ENCODE measurements around the gene ACVR2B.
"Not testable (repeated sequence)": the region's sequence is repeated elsewhere in the genome, so short reads cannot be mapped to it uniquely, and the experiment has no call there.

ACVR2B gene

GRCh38 chr3:38453075-38453912 is at the start of gene ACVR2B:
TSS of gene ACVR2B (plus strand) at chr3:38453890. CDS start at chr3:38454323, 433 bp downstream.
- Mint-ChIP-seq H3K9me3 (peaks cover 9% of the 10 kb centered on the region), H3K4me3 (peak within 1 kb of the TSS; percentile 98), H3K27me3 (ENCODE audit: low read depth) (peaks cover 17% of the 10 kb centered on the region), H3K4me1 (ENCODE audit: low read depth) (peaks cover 18% of the 10 kb centered on the region), H3K36me3 (ENCODE audit: low read depth) (no peaks in the 10 kb centered on the region), H3K27ac (peak within 1 kb of the TSS; percentile 88)
- peak; percentile 76 for DNase-seq (ENCODE audit: low spot score)

GRCh38 chr3:38404286-38404685 is 49.4 kb upstream of the ACVR2B start:
- no peak overlapping the region for H3K27ac Mint-ChIP-seq
- DNase-seq (ENCODE audit: low spot score), result no peak
- H3K27me3 Mint-ChIP-seq (ENCODE audit: low read depth), result no peaks in the 10 kb centered on the region
- no peak overlapping the region for H3K4me3 Mint-ChIP-seq
- peaks cover 4% of the 10 kb centered on the region for H3K9me3 Mint-ChIP-seq
- H3K4me1 Mint-ChIP-seq (ENCODE audit: low read depth), result no peaks in the 10 kb centered on the region
- H3K36me3 Mint-ChIP-seq (ENCODE audit: low read depth), result peaks cover 16% of the 10 kb centered on the region

- DNase-seq (ENCODE audit: low spot score), result no peak
- H3K4me1 Mint-ChIP-seq (ENCODE audit: low read depth), result no peaks in the 10 kb centered on the region
- no peak overlapping the region for H3K4me3 Mint-ChIP-seq
- H3K27me3 Mint-ChIP-seq (ENCODE audit: low read depth), result no peaks in the 10 kb centered on the region
- H3K36me3 Mint-ChIP-seq (ENCODE audit: low read depth), result no peaks in the 10 kb centered on the region
- no peak overlapping the region for H3K27ac Mint-ChIP-seq
- H3K9me3 Mint-ChIP-seq, result no peaks in the 10 kb centered on the region
These were observed 42.1 kb upstream of the ACVR2B start for GRCh38 chr3:38411591-38411990.

- H3K36me3 Mint-ChIP-seq (ENCODE audit: low read depth), result peaks cover 12% of the 10 kb centered on the region
- not testable (repeated sequence) for DNase-seq (ENCODE audit: low spot score); H3K27ac Mint-ChIP-seq; H3K9me3 Mint-ChIP-seq; H3K27me3 Mint-ChIP-seq (ENCODE audit: low read depth)
- H3K4me1 Mint-ChIP-seq (ENCODE audit: low read depth), result peaks cover 26% of the 10 kb centered on the region
- peak overlapping the region; percentile 52 for H3K4me3 Mint-ChIP-seq
These were observed 32.9 kb upstream of the ACVR2B start for GRCh38 chr3:38420758-38421157.

GRCh38 chr3:38421679-38422336 is 31.9 kb upstream of the ACVR2B start:
- Mint-ChIP-seq H3K4me3 (peak overlapping the region; percentile 52), H3K27ac (no peak overlapping the region)
- DNase-seq (ENCODE audit: low spot score), result no peak

GRCh38 chr3:38426798-38427426 is 26.8 kb upstream of the ACVR2B start:
- Mint-ChIP-seq H3K36me3 (ENCODE audit: low read depth) (peaks cover 20% of the 10 kb centered on the region), H3K4me1 (ENCODE audit: low read depth) (peaks cover 43% of the 10 kb centered on the region), H3K9me3 (peaks cover 19% of the 10 kb centered on the region), H3K27ac (peak overlapping the region; percentile 69), H3K4me3 (peak overlapping the region; percentile 68)
- peak; percentile 4 for DNase-seq (ENCODE audit: low spot score)
- not testable (repeated sequence) for H3K27me3 Mint-ChIP-seq (ENCODE audit: low read depth)

More at GRCh38 chr3:38421679-38422336, 31.9 kb upstream of the ACVR2B start:
- Mint-ChIP-seq H3K4me1 (ENCODE audit: low read depth) (peaks cover 35% of the 10 kb centered on the region), H3K9me3 (no peaks in the 10 kb centered on the region), H3K36me3 (ENCODE audit: low read depth) (peaks cover 12% of the 10 kb centered on the region), H3K27me3 (ENCODE audit: low read depth) (peaks cover 3% of the 10 kb centered on the region)

- peaks cover 61% of the 10 kb centered on the region for H3K9me3 Mint-ChIP-seq
- not testable (repeated sequence) for H3K27ac Mint-ChIP-seq; H3K4me3 Mint-ChIP-seq; H3K27me3 Mint-ChIP-seq (ENCODE audit: low read depth); DNase-seq (ENCODE audit: low spot score)
- H3K36me3 Mint-ChIP-seq (ENCODE audit: low read depth), result peaks cover 28% of the 10 kb centered on the region
- peaks cover 16% of the 10 kb centered on the region for H3K4me1 Mint-ChIP-seq (ENCODE audit: low read depth)
These were observed 20.6 kb upstream of the ACVR2B start for GRCh38 chr3:38432871-38433658.

GRCh38 chr3:38433661-38434060 is 20.0 kb upstream of the ACVR2B start:
- H3K36me3 Mint-ChIP-seq (ENCODE audit: low read depth), result peaks cover 28% of the 10 kb centered on the region

GRCh38 chr3:38438436-38439069 is 15.1 kb upstream of the ACVR2B start:
- peaks cover 46% of the 10 kb centered on the region for H3K9me3 Mint-ChIP-seq
- not testable (repeated sequence) for H3K27ac Mint-ChIP-seq

More at GRCh38 chr3:38433661-38434060, 20.0 kb upstream of the ACVR2B start:
- not testable (repeated sequence) for H3K27ac Mint-ChIP-seq; H3K4me3 Mint-ChIP-seq; H3K27me3 Mint-ChIP-seq (ENCODE audit: low read depth); DNase-seq (ENCODE audit: low spot score)
- H3K9me3 Mint-ChIP-seq, result peaks cover 61% of the 10 kb centered on the region
- H3K4me1 Mint-ChIP-seq (ENCODE audit: low read depth), result peaks cover 13% of the 10 kb centered on the region

GRCh38 chr3:38443205-38443604 is 10.5 kb upstream of the ACVR2B start:
- not testable (repeated sequence) for DNase-seq (ENCODE audit: low spot score); H3K27me3 Mint-ChIP-seq (ENCODE audit: low read depth); H3K36me3 Mint-ChIP-seq (ENCODE audit: low read depth); H3K27ac Mint-ChIP-seq; H3K4me3 Mint-ChIP-seq; H3K4me1 Mint-ChIP-seq (ENCODE audit: low read depth)
- peaks cover 17% of the 10 kb centered on the region for H3K9me3 Mint-ChIP-seq

More at GRCh38 chr3:38438436-38439069, 15.1 kb upstream of the ACVR2B start:
- H3K4me1 Mint-ChIP-seq (ENCODE audit: low read depth); H3K36me3 Mint-ChIP-seq (ENCODE audit: low read depth); DNase-seq (ENCODE audit: low spot score); H3K27me3 Mint-ChIP-seq (ENCODE audit: low read depth); H3K4me3 Mint-ChIP-seq: not testable (repeated sequence)

- H3K27ac Mint-ChIP-seq, result no peak overlapping the region
- H3K36me3 Mint-ChIP-seq (ENCODE audit: low read depth), result no peaks in the 10 kb centered on the region
- peaks cover 9% of the 10 kb centered on the region for H3K9me3 Mint-ChIP-seq
- no peak for DNase-seq (ENCODE audit: low spot score)
- no peak overlapping the region for H3K4me3 Mint-ChIP-seq
- H3K27me3 Mint-ChIP-seq (ENCODE audit: low read depth), result peaks cover 17% of the 10 kb centered on the region
- H3K4me1 Mint-ChIP-seq (ENCODE audit: low read depth), result no peaks in the 10 kb centered on the region
These were observed 7.5 kb upstream of the ACVR2B start for GRCh38 chr3:38446085-38446686.

GRCh38 chr3:38446812-38447211 is 6.9 kb upstream of the ACVR2B start:
- DNase-seq (ENCODE audit: low spot score), result no peak
- Mint-ChIP-seq H3K4me3 (no peak overlapping the region), H3K27ac (no peak overlapping the region), H3K27me3 (ENCODE audit: low read depth) (peaks cover 20% of the 10 kb centered on the region), H3K9me3 (peaks cover 9% of the 10 kb centered on the region), H3K4me1 (ENCODE audit: low read depth) (no peaks in the 10 kb centered on the region), H3K36me3 (ENCODE audit: low read depth) (no peaks in the 10 kb centered on the region)

- DNase-seq (ENCODE audit: low spot score), result no peak
- Mint-ChIP-seq H3K36me3 (ENCODE audit: low read depth) (no peaks in the 10 kb centered on the region), H3K27me3 (ENCODE audit: low read depth) (peaks cover 20% of the 10 kb centered on the region), H3K9me3 (peaks cover 9% of the 10 kb centered on the region), H3K4me1 (ENCODE audit: low read depth) (peaks cover 11% of the 10 kb centered on the region), H3K4me3 (no peak overlapping the region), H3K27ac (no peak overlapping the region)
These were observed 2.8 kb upstream of the ACVR2B start for GRCh38 chr3:38450853-38451252.

Data from T-helper 2 cell treated with Interferon-gamma antibody and Interleukin-4, amounts not matched to agents 5 μg/mL and 100 μg/mL, for 36 hours (primary cell).